ENCODE measurements around the gene UCKL1.

Gene UCKL1

DNA sequence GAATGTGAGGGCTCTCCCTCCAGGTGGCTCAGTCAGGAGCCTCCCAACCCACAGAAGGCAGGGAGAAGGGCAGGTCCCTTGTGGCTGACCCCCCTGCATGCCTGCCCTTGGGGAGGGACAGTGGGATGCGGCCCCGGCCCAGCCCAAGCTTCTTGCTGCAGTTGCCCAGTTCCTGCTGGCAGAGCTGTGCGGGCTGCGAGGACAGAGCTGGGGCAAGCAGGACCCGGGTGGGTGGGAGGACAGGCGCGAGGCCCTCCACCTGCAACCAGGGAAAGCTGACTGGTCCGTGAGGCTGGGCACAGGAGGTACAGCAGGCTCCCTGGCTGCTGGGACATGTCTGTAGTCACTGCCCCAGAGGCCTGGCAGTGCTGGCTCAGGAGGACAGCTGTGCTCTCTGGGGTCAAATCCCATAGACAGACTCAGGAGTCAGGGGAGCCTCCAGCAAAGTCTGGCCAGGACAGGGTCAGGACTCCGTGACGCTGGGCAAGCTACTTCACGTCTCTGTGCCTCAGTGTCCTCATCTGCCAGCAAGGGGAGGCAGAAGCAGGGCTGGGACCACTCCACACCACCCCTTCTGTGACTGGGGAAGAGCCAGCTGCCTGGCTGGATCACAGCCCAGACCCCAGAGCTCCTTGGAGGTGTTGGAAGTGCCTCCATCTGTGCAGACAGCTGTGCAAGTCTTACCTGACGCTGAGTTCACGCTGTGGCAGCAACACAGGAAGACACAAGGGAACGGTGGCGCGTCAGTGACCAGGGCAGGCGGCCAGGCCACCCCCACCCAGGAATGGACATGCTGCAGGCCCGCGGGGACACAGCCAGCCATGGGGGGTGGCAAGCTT, 13.0 kb downstream of the UCKL1 start:
- DNase-seq (ENCODE audit: extremely low read depth, insufficient read length), result peak; percentile 20
- Histone ChIP-seq H3K36me3 (ENCODE audit: control insufficient read depth, insufficient read depth, low read length) (peaks cover 40% of the 10 kb centered on the region), H3K27me3 (replicated peaks; ENCODE audit: control insufficient read depth, insufficient read depth, low read length) (no peaks in the 10 kb centered on the region), H3K4me3 (replicated peaks; ENCODE audit: low read depth, low read length) (no peak overlapping the region)
- TF ChIP-seq, protein P1, sequence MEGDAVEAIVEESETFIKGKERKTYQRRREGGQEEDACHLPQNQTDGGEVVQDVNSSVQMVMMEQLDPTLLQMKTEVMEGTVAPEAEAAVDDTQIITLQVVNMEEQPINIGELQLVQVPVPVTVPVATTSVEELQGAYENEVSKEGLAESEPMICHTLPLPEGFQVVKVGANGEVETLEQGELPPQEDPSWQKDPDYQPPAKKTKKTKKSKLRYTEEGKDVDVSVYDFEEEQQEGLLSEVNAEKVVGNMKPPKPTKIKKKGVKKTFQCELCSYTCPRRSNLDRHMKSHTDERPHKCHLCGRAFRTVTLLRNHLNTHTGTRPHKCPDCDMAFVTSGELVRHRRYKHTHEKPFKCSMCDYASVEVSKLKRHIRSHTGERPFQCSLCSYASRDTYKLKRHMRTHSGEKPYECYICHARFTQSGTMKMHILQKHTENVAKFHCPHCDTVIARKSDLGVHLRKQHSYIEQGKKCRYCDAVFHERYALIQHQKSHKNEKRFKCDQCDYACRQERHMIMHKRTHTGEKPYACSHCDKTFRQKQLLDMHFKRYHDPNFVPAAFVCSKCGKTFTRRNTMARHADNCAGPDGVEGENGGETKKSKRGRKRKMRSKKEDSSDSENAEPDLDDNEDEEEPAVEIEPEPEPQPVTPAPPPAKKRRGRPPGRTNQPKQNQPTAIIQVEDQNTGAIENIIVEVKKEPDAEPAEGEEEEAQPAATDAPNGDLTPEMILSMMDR (IDR thresholded peaks at IDR 0.05; ENCODE audit: insufficient read depth, low read length, poor library complexity, severe bottlenecking), result no peak

DNA sequence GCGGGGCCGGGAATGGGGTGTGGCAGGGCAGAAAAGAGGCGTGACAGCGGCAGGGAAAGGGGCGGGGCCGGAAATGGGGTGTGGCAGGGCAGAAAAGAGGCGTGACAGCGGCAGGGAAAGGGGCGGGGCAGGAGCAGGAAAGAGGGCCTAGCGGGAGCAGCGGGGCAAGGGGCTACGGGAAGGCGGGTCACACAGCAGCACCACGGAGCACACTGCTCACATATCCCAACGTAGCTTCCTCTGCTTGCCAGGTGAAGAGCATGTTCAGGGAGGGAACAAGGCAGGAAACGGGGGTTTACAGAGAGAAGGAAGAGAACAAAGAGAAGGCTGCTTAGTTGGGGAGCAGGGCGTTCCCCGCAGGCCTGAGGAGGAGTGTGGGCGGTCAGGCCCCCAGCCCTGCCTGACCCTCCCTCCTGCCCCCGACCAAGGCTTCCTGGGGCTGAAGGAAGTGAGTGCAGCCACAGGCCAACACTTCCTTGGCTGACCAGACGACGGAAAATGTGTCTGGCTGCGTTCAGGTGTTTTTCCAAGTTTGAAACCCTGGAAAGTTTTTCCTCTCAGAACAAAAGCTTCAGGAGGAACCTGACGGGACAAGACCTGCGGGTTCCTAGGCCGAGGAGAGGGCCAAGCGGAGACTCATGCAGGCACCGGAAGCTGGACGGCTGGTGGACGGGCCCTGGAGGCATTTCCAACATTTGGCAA, 13.8 kb downstream of the UCKL1 start:
- Histone ChIP-seq H3K27me3 (replicated peaks; ENCODE audit: control insufficient read depth, insufficient read depth, low read length) (no peaks in the 10 kb centered on the region), H3K36me3 (ENCODE audit: control insufficient read depth, insufficient read depth, low read length) (peaks cover 40% of the 10 kb centered on the region), H3K4me3 (replicated peaks; ENCODE audit: low read depth, low read length) (no peak overlapping the region)
- peak; percentile 57 for DNase-seq (ENCODE audit: extremely low read depth, insufficient read length)
- TF ChIP-seq, protein P1 (IDR thresholded peaks at IDR 0.05; ENCODE audit: insufficient read depth, low read length, poor library complexity, severe bottlenecking), result no peak

DNA sequence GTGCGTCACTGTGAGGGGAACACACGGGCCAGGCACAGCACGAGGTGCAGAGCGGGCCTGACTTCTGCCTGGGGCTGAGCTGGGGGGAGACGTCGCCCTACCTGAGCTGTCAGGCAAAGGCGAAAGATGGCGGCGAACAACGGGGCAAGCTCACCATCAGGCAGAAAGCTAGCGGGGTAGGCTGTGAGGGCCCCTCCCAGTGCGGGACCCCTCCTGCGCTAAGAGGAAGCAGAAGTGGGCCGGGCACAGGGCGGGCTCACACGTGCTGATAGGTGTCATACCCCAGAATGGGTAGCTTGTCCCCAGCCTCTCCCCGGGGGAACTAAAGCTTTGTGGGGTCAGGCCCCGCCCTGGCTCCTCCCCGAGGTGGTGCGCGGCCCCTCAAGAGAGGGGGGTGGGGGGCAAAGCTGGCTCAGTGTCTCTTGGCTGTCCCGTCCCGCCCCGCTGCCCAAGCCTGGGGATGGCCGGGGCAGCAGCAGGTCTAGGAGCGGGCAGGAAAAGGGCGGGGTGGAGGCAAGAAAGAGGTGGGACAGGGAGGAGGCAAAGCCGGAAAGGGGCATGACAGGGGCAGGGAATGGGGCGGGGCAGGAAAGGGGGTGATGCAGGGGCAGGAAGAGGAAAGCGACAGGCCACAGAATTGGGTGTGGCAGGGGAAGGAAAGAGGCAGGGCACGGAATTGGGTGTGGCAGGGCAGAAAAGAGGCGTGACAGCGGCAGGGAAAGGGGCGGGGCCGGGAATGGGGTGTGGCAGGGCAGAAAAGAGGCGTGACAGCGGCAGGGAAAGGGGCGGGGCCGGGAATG, 14.7 kb downstream of the UCKL1 start:
- H3K36me3 ChIP-seq (ENCODE audit: control insufficient read depth, insufficient read depth, low read length), result peaks cover 40% of the 10 kb centered on the region
- H3K4me3 ChIP-seq (replicated peaks; ENCODE audit: low read depth, low read length), result no peak overlapping the region
- H3K27me3 ChIP-seq (replicated peaks; ENCODE audit: control insufficient read depth, insufficient read depth, low read length), result no peaks in the 10 kb centered on the region
- peak; percentile 74 for DNase-seq (ENCODE audit: extremely low read depth, insufficient read length)
- TF ChIP-seq, protein P1 (IDR thresholded peaks at IDR 0.05; ENCODE audit: insufficient read depth, low read length, poor library complexity, severe bottlenecking), result no peak

DNA sequence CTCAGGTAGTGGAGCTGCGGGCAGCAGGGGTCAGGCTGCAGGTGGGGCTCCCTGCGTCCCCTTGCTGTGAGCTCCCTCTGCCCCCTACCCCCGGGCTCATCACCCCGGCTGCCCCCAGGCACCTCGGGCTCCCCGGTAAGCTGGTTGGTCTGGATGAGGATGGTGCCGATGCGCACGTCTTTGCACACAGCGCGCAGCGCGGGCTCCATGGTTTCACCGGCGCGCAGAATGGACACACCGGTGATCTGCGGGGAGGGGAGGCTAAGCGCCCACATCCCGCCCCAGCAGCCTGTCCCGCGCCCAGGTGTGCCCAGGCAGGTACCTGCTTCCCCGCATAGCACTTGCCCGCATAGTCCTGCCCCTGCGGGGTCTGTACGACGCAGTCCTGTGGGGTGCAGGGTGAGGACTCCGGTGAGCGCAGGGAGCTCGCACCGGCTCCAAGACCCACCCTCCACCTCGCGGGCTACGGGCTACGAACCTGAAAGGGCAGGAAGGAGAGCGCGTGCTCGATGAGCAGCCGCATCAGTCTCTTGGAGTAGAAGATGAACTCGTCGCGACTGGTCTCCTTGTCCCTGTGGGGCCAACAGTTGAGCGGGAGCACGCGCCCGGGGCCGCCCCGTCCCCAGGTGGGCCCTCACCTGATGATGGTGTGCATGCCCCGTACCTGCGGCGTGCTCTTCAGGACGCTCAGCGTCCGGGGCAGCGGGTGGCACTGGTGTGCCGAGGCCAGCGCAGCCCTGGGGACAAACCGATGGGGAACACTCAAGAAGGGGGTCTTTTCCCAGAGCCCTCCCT, 15.5 kb downstream of the UCKL1 start:
- DNase-seq (ENCODE audit: extremely low read depth, insufficient read length), result peak; percentile 30
- TF ChIP-seq, protein P1 (IDR thresholded peaks at IDR 0.05; ENCODE audit: insufficient read depth, low read length, poor library complexity, severe bottlenecking), result no peak
- Histone ChIP-seq H3K4me3 (replicated peaks; ENCODE audit: low read depth, low read length) (no peak overlapping the region), H3K36me3 (ENCODE audit: control insufficient read depth, insufficient read depth, low read length) (peaks cover 39% of the 10 kb centered on the region), H3K27me3 (replicated peaks; ENCODE audit: control insufficient read depth, insufficient read depth, low read length) (no peaks in the 10 kb centered on the region)

DNA sequence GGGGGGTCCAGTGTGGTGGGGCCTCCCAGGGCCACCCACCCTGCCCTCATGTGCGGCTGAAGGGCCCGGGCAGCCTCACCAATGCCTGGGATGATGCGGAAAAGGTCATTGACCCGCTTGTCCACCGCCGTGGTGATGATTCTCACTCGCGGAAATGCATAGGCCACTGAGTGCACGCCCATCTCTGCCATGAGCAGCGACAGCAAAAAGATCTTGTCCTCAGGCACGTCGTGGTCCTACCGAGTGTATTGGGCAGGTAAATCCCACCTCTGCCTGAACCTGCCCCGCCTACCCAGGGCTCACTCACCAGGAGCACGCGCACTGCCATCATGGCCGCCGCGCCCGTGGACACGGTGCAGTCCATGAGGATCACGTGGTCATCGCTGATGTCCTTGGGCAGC, 16.1 kb downstream of the UCKL1 start:
- Histone ChIP-seq H3K4me3 (replicated peaks; ENCODE audit: low read depth, low read length) (no peak overlapping the region), H3K27me3 (replicated peaks; ENCODE audit: control insufficient read depth, insufficient read depth, low read length) (no peaks in the 10 kb centered on the region), H3K36me3 (ENCODE audit: control insufficient read depth, insufficient read depth, low read length) (peaks cover 38% of the 10 kb centered on the region)
- DNase-seq (ENCODE audit: extremely low read depth, insufficient read length), result peak; percentile 18
- TF ChIP-seq, protein P1 (IDR thresholded peaks at IDR 0.05; ENCODE audit: insufficient read depth, low read length, poor library complexity, severe bottlenecking), result no peak

All from GM06990 (cell line).